Calu3 (cell line): ENCODE measurements around the gene ADAMTS17. TPM values are rescaled to one million over a fixed set of nuclear protein-coding genes. Genes with fewer than 3 reads are reported as not detected.

Experiments used
- BruUV-seq: library from RNA; stranded (reverse); fragments of 400-500 nt; replicated peaks from 2 replicates; lab custom pipeline; 2021; lab: Mats Ljungman, UMichigan
- CTCF ChIA-PET: fragments of 300-600 bp; sonication (Branson Sonifier 250); formaldehyde crosslinking; loops from one replicate; lab custom pipeline; 2022; ENCODE audit warnings: antibody characterized with exemption; lab: Charles Lee
- DNase-seq: peaks from one replicate; pipeline ENCODE4 v3.0.0; 2022
- H3K27ac Mint-ChIP-seq: one replicate; pipeline ENCODE4 v1.8.0; 2022; ENCODE audit warnings: mixed read lengths; ENCODE audit not compliant: unreplicated experiment
- H3K27me3 Mint-ChIP-seq: one replicate; pipeline ENCODE4 v1.8.0; 2022; ENCODE audit warnings: mixed read lengths; ENCODE audit not compliant: unreplicated experiment
- H3K36me3 Mint-ChIP-seq: one replicate; pipeline ENCODE4 v1.8.0; 2022; ENCODE audit warnings: mild to moderate bottlenecking, moderate library complexity, mixed read lengths; ENCODE audit not compliant: insufficient read depth, unreplicated experiment
- H3K4me1 Mint-ChIP-seq: one replicate; pipeline ENCODE4 v1.8.0; 2022; ENCODE audit warnings: mild to moderate bottlenecking, low read depth, mixed read lengths; ENCODE audit not compliant: unreplicated experiment
- H3K4me3 Mint-ChIP-seq: one replicate; pipeline ENCODE4 v1.8.0; 2022; ENCODE audit warnings: mild to moderate bottlenecking, low read depth, moderate library complexity, mixed read lengths; ENCODE audit not compliant: unreplicated experiment
- H3K9me3 Mint-ChIP-seq: one replicate; pipeline ENCODE4 v1.8.0; 2022; ENCODE audit warnings: low read depth, mixed read lengths; ENCODE audit not compliant: unreplicated experiment
- CTCF ChIP-seq: fragments of 200-600 bp; IDR thresholded peaks from one replicate; pipeline ENCODE4 v1.8.0; 2022; ENCODE audit warnings: antibody characterized with exemption; ENCODE audit not compliant: unreplicated experiment
- intact Hi-C: fragments of 100-400 bp; cut with micrococcal nuclease; formaldehyde crosslinking; loops from one replicate; pipeline ENCODE4 v1.10.0; 2022; ENCODE audit not compliant: unreplicated experiment
- total RNA-seq: library from RNA; stranded (reverse); gene quantifications from 2 replicates; pipeline ENCODE4 v1.2.3, GENCODE V29; 2022

The ADAMTS17 gene
- total RNA-seq, 1 experiment from 2014 or later = 3.5 TPM

GRCh38 chr15:100276506-100276905 is 65.3 kb downstream of the ADAMTS17 start:
- Mint-ChIP-seq H3K27me3 (no peaks in the 10 kb centered on the region), H3K4me1 (no peaks in the 10 kb centered on the region), H3K36me3 (no peaks in the 10 kb centered on the region), H3K4me3 (no peak overlapping the region), H3K9me3 (peaks cover 31% of the 10 kb centered on the region), H3K27ac (no peak overlapping the region)
- TF ChIP-seq CTCF = no peak
- DNase-seq = no peak
- intact Hi-C loops = no loop called here
- no TSS peak for BruUV-seq
- CTCF ChIA-PET = no interaction called here

- intact Hi-C loops = no loop called here
- no peak for DNase-seq
- BruUV-seq = no TSS peak
- Mint-ChIP-seq H3K4me1 (no peaks in the 10 kb centered on the region), H3K4me3 (no peak overlapping the region), H3K36me3 (no peaks in the 10 kb centered on the region), H3K27ac (no peak overlapping the region), H3K27me3 (no peaks in the 10 kb centered on the region), H3K9me3 (peaks cover 34% of the 10 kb centered on the region)
- TF ChIP-seq CTCF = no peak
- CTCF ChIA-PET = no interaction called here
Measured at GRCh38 chr15:100275641-100276040, 66.1 kb downstream of the ADAMTS17 start.

GRCh38 chr15:100269831-100270230 is 71.9 kb downstream of the ADAMTS17 start:
- Mint-ChIP-seq H3K27me3 (no peaks in the 10 kb centered on the region), H3K9me3 (peaks cover 19% of the 10 kb centered on the region), H3K36me3 (no peaks in the 10 kb centered on the region), H3K27ac (no peak overlapping the region), H3K4me3 (no peak overlapping the region), H3K4me1 (no peaks in the 10 kb centered on the region)
- intact Hi-C loops = no loop called here
- CTCF ChIA-PET = no interaction called here
- BruUV-seq = no TSS peak
- no peak for DNase-seq
- no peak for TF ChIP-seq CTCF

- H3K36me3 Mint-ChIP-seq = no peaks in the 10 kb centered on the region
- H3K27ac Mint-ChIP-seq = no peak overlapping the region
- BruUV-seq = no TSS peak
Measured at GRCh38 chr15:100266166-100266565, 75.6 kb downstream of the ADAMTS17 start.

More at GRCh38 chr15:100266166-100266565, 75.6 kb downstream of the ADAMTS17 start:
- H3K27me3 Mint-ChIP-seq = no peaks in the 10 kb centered on the region
- H3K4me3 Mint-ChIP-seq = no peak overlapping the region
- no peaks in the 10 kb centered on the region for H3K4me1 Mint-ChIP-seq
- peaks cover 6% of the 10 kb centered on the region for H3K9me3 Mint-ChIP-seq
- TF ChIP-seq CTCF = no peak
- intact Hi-C loops = no loop called here
- DNase-seq = no peak
- CTCF ChIA-PET = no interaction called here
